Measurements from ENCODE around the gene HTR6. TPM values are rescaled to one million over a fixed set of nuclear protein-coding genes. Genes with fewer than 3 reads are reported as not detected.

HTR6 gene
- total RNA-seq, 4 donors from 2014 or later = not detected

DNA sequence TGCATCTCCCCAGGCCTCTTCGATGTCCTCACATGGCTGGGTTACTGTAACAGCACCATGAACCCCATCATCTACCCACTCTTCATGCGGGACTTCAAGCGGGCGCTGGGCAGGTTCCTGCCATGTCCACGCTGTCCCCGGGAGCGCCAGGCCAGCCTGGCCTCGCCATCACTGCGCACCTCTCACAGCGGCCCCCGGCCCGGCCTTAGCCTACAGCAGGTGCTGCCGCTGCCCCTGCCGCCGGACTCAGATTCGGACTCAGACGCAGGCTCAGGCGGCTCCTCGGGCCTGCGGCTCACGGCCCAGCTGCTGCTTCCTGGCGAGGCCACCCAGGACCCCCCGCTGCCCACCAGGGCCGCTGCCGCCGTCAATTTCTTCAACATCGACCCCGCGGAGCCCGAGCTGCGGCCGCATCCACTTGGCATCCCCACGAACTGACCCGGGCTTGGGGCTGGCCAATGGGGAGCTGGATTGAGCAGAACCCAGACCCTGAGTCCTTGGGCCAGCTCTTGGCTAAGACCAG, 14.3 kb downstream of the HTR6 start:
- Histone ChIP-seq H3K27ac (no peak overlapping the region), H3K9me3 (no peaks in the 10 kb centered on the region), H3K36me3 (no peaks in the 10 kb centered on the region), H3K4me3 (no peak overlapping the region), H3K27me3 (no peaks in the 10 kb centered on the region), H3K4me1 (no peaks in the 10 kb centered on the region)
- DNase-seq (no peak), ATAC-seq (no peak)
- intact Hi-C loops (cut with DNase I; ENCODE audit: low total_unique reads) (no loop called here), in situ Hi-C loops (cut with MboI; ENCODE audit: low sequenced_read_pairs in 4 of 4) (no loop called here)
- TF ChIP-seq, protein P1, sequence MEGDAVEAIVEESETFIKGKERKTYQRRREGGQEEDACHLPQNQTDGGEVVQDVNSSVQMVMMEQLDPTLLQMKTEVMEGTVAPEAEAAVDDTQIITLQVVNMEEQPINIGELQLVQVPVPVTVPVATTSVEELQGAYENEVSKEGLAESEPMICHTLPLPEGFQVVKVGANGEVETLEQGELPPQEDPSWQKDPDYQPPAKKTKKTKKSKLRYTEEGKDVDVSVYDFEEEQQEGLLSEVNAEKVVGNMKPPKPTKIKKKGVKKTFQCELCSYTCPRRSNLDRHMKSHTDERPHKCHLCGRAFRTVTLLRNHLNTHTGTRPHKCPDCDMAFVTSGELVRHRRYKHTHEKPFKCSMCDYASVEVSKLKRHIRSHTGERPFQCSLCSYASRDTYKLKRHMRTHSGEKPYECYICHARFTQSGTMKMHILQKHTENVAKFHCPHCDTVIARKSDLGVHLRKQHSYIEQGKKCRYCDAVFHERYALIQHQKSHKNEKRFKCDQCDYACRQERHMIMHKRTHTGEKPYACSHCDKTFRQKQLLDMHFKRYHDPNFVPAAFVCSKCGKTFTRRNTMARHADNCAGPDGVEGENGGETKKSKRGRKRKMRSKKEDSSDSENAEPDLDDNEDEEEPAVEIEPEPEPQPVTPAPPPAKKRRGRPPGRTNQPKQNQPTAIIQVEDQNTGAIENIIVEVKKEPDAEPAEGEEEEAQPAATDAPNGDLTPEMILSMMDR (IDR thresholded peaks at IDR 0.05 in 4 of 5, conservative IDR thresholded peaks at IDR 0.05 in 1 of 5) = no peak
- no peak for TF ChIP-seq POLR2A (IDR thresholded peaks at IDR 0.05)

DNA sequence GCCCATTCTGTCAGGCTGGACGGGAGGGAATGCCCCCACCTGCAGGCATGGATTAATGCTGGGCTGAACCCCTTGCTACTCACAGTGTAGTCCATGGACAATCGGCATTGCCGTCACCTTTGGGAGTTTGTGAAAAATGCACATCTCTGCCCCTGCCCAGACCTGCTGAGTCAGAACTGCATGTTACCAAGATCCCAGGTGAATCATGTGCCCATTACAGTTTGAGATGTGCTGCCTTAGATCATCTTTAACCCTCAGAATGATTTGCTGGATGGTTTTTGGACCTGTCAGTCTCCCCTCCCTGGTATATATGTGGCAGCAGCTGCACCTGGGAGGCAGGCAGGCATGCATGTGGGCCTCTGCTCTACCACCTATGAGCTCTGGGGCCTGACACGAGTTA, 15.0 kb downstream of the HTR6 start:
- in situ Hi-C loops (cut with MboI; ENCODE audit: low sequenced_read_pairs in 4 of 4) (no loop called here), intact Hi-C loops (cut with DNase I; ENCODE audit: low total_unique reads) (no loop called here)
- ATAC-seq (no peak), DNase-seq (no peak)
- Histone ChIP-seq H3K36me3 (no peaks in the 10 kb centered on the region), H3K4me1 (no peaks in the 10 kb centered on the region), H3K27ac (no peak overlapping the region), H3K27me3 (no peaks in the 10 kb centered on the region), H3K4me3 (no peak overlapping the region), H3K9me3 (no peaks in the 10 kb centered on the region)
- TF ChIP-seq POLR2A (IDR thresholded peaks at IDR 0.05) = no peak
- TF ChIP-seq, protein P1 (IDR thresholded peaks at IDR 0.05 in 4 of 5, conservative IDR thresholded peaks at IDR 0.05 in 1 of 5) = no peak

DNA sequence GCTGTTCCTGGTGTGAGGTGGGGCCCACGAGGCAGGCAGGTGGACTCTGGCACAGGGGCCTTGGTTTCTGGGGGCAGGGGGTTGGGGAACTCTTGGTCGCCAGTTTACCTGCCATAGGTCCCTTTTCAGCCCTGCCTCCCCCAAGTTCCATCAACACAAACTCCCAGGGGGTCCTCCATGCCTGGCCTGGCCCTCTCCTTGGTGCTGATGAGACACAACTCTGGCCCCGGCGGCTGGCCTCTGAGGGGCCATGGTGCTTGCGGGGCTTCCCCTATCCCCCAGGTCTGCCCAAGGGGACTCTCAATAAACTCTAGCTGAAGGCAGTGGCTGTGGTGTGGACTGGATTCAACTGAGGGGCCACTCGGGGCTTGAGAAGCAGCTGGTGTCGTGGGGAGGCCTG, 16.0 kb downstream of the HTR6 start:
- H3K4me3 ChIP-seq = no peak overlapping the region
- H3K9me3 ChIP-seq = no peaks in the 10 kb centered on the region
- H3K36me3 ChIP-seq = no peaks in the 10 kb centered on the region
- H3K27me3 ChIP-seq = no peaks in the 10 kb centered on the region
- TF ChIP-seq POLR2A (IDR thresholded peaks at IDR 0.05) = no peak
- TF ChIP-seq, protein P1 (IDR thresholded peaks at IDR 0.05 in 4 of 5, conservative IDR thresholded peaks at IDR 0.05 in 1 of 5) = no peak
- in situ Hi-C loops (cut with MboI; ENCODE audit: low sequenced_read_pairs in 4 of 4) (no loop called here), intact Hi-C loops (cut with DNase I; ENCODE audit: low total_unique reads) (no loop called here)
- H3K4me1 ChIP-seq = no peaks in the 10 kb centered on the region
- ATAC-seq (no peak), DNase-seq (no peak)
- no peak overlapping the region for H3K27ac ChIP-seq

DNA sequence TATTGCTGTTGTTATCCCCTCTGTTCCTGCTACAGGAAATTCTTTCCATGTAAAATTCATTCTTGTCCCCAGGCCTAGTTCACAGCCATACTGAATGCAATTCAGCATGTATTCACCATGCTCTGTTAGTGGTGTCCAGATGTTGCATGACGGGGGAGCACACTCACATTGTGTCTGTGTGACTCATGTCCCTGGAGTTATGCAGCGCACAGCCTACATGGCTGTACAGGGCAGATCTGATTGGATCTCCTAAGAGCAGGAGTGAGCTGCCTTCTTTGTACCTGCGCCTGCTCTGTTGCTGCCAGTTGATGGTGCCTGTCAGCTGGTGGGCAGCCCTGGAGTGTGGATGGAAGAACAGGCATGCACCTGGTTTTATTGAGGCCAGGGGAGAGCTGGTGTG, 17.6 kb downstream of the HTR6 start:
- no peak for TF ChIP-seq POLR2A (IDR thresholded peaks at IDR 0.05)
- TF ChIP-seq, protein P1 (IDR thresholded peaks at IDR 0.05 in 4 of 5, conservative IDR thresholded peaks at IDR 0.05 in 1 of 5) = no peak
- in situ Hi-C loops (cut with MboI; ENCODE audit: low sequenced_read_pairs in 4 of 4) = no loop called here
- intact Hi-C loops (cut with DNase I; ENCODE audit: low total_unique reads) = no loop called here

DNA sequence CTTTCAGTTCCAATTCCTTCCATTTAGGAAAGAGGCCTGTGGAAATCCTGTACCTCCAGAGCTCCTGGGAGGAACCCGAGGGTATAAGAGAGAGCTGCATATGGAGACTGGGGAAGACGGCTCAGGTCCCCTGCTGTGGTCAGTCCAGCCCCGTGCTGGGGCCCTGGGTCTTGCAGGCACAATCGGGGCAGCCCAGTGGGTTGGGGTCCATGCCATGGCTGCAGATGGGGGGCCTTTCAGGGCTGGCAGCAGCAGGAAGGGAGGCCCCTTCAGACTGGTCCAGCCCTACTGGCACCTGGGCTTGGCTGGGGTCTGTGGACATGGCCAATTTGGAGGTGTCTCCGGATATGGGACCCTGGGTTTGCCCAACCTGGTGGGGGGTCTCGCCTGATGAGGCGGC, 18.2 kb downstream of the HTR6 start:
- intact Hi-C loops (cut with DNase I; ENCODE audit: low total_unique reads) = no loop called here
- ATAC-seq = no peak

More for the DNA sequence above, 17.6 kb downstream of the HTR6 start:
- Histone ChIP-seq H3K4me3 (no peak overlapping the region), H3K36me3 (no peaks in the 10 kb centered on the region), H3K9me3 (no peaks in the 10 kb centered on the region), H3K4me1 (no peaks in the 10 kb centered on the region), H3K27me3 (no peaks in the 10 kb centered on the region), H3K27ac (no peak overlapping the region)
- DNase-seq (no peak), ATAC-seq (no peak)

More for the DNA sequence above, 18.2 kb downstream of the HTR6 start:
- Histone ChIP-seq H3K27me3 (no peaks in the 10 kb centered on the region), H3K4me1 (no peaks in the 10 kb centered on the region), H3K9me3 (no peaks in the 10 kb centered on the region), H3K36me3 (no peaks in the 10 kb centered on the region), H3K4me3 (no peak overlapping the region), H3K27ac (no peak overlapping the region)
- in situ Hi-C loops (cut with MboI; ENCODE audit: low sequenced_read_pairs in 4 of 4) = no loop called here
- TF ChIP-seq, protein P1 (IDR thresholded peaks at IDR 0.05 in 4 of 5, conservative IDR thresholded peaks at IDR 0.05 in 1 of 5) = no peak
- no peak for TF ChIP-seq POLR2A (IDR thresholded peaks at IDR 0.05)
- DNase-seq = no peak

All from gastrocnemius medialis (tissue), 4 donors.